Measurements from ENCODE around the gene MED13L. TPM values are rescaled to one million over a fixed set of nuclear protein-coding genes. Genes with fewer than 3 reads are reported as not detected.

Gene MED13L
- total RNA-seq, 1 donor from 2014 or later, result 117 TPM

- Histone ChIP-seq H3K4me1 (peaks cover 0 to 10% of the 10 kb centered on the region in 2 donors), H3K36me3 (peaks cover 26 to 55% of the 10 kb centered on the region in 2 donors), H3K9me3 (no peaks in the 10 kb centered on the region), H3K4me3 (no peak overlapping the region), H3K27me3 (no peaks in the 10 kb centered on the region), H3K27ac (no peak overlapping the region)
- TF ChIP-seq, protein P1, sequence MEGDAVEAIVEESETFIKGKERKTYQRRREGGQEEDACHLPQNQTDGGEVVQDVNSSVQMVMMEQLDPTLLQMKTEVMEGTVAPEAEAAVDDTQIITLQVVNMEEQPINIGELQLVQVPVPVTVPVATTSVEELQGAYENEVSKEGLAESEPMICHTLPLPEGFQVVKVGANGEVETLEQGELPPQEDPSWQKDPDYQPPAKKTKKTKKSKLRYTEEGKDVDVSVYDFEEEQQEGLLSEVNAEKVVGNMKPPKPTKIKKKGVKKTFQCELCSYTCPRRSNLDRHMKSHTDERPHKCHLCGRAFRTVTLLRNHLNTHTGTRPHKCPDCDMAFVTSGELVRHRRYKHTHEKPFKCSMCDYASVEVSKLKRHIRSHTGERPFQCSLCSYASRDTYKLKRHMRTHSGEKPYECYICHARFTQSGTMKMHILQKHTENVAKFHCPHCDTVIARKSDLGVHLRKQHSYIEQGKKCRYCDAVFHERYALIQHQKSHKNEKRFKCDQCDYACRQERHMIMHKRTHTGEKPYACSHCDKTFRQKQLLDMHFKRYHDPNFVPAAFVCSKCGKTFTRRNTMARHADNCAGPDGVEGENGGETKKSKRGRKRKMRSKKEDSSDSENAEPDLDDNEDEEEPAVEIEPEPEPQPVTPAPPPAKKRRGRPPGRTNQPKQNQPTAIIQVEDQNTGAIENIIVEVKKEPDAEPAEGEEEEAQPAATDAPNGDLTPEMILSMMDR (IDR thresholded peaks at IDR 0.05), result no peak
- DNase-seq (ENCODE audit: low spot score in 2 of 2), result no peak
- intact Hi-C loops (cut with DNase I), result no loop called here
Observed at GRCh38 chr12:115975411-115975810, 302.1 kb downstream of the MED13L start.

DNA sequence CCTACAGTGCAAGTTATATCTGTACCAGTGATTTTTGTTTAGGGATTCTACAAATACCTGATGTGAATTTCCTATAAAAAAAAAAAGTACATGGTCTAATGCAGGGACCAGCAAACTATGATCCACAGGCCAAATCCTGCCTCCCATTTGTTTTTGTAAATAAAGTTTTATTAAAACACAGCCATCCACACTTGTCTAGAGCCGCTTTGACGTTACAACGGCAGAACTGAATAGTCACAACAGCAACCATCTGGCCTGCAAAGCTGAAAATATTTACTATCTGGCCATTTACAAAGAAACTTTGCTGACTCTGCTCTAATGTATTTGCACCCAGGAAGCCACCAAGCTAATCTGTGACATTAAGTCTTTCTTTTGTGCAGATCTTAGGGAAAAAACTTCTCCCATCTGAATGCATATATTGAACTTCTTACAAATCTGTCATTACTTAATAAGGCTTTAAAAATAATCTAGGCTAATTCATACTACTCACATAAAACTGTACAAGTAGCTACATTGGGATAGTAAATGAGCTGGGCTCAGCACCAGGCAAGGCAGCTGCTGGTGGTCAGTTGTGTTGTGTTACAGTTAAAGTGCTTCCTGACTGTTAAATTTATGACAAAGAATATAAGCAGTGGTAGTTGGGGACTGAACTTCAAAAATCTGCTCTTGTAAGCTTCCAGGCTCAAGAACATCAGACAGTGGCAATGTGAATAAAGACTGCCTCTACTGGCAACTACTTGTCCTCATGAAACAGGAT is 303.3 kb downstream of the MED13L start:
- no peak for DNase-seq (ENCODE audit: low spot score in 2 of 2)
- Histone ChIP-seq H3K9me3 (no peaks in the 10 kb centered on the region), H3K27me3 (no peaks in the 10 kb centered on the region), H3K36me3 (peaks cover 39 to 63% of the 10 kb centered on the region in 2 donors), H3K27ac (no peak overlapping the region), H3K4me3 (no peak overlapping the region), H3K4me1 (peaks cover 0 to 4% of the 10 kb centered on the region in 2 donors)
- intact Hi-C loops (cut with DNase I), result no loop called here
- TF ChIP-seq, protein P1 (IDR thresholded peaks at IDR 0.05), result no peak

GRCh38 chr12:115973066-115973465 is 304.4 kb downstream of the MED13L start:
- Histone ChIP-seq H3K27me3 (no peaks in the 10 kb centered on the region), H3K36me3 (peaks cover 47 to 73% of the 10 kb centered on the region in 2 donors), H3K9me3 (no peaks in the 10 kb centered on the region), H3K4me1 (no peaks in the 10 kb centered on the region), H3K4me3 (no peak overlapping the region), H3K27ac (no peak overlapping the region)
- TF ChIP-seq, protein P1 (IDR thresholded peaks at IDR 0.05), result no peak
- intact Hi-C loops (cut with DNase I), result no loop called here
- DNase-seq (ENCODE audit: low spot score in 2 of 2), result no peak

GRCh38 chr12:115972241-115972640 is 305.3 kb downstream of the MED13L start:
- H3K9me3 ChIP-seq, result no peaks in the 10 kb centered on the region

GRCh38 chr12:115968211-115968610 is 309.3 kb downstream of the MED13L start:
- TF ChIP-seq, protein P1 (IDR thresholded peaks at IDR 0.05), result no peak
- no peaks in the 10 kb centered on the region for H3K9me3 ChIP-seq
- H3K4me1 ChIP-seq, result peaks cover 0 to under 1% of the 10 kb centered on the region in 2 donors
- peaks cover 63 to 77% of the 10 kb centered on the region in 2 donors for H3K36me3 ChIP-seq
- intact Hi-C loops (cut with DNase I), result no loop called here
- no peaks in the 10 kb centered on the region for H3K27me3 ChIP-seq
- H3K27ac ChIP-seq, result no peak overlapping the region
- no peak overlapping the region for H3K4me3 ChIP-seq
- no peak for DNase-seq (ENCODE audit: low spot score in 2 of 2)

More at GRCh38 chr12:115972241-115972640, 305.3 kb downstream of the MED13L start:
- TF ChIP-seq, protein P1 (IDR thresholded peaks at IDR 0.05), result no peak
- Histone ChIP-seq H3K4me3 (no peak overlapping the region), H3K4me1 (no peaks in the 10 kb centered on the region), H3K27ac (no peak overlapping the region), H3K36me3 (peaks cover 48 to 73% of the 10 kb centered on the region in 2 donors), H3K27me3 (no peaks in the 10 kb centered on the region)
- intact Hi-C loops (cut with DNase I), result no loop called here
- no peak for DNase-seq (ENCODE audit: low spot score in 2 of 2)

All from ascending aorta (tissue), 2 donors.